B cell (primary cell): ENCODE data around the gene CALM3.

Source experiments
- EZH2 ChIP-seq: IDR thresholded peaks from 2 replicates; pipeline ENCODE4 v1.6.1; 2012; ENCODE audit warnings: borderline replicate concordance, low read depth, mild to moderate bottlenecking, moderate library complexity, low read length; ENCODE audit not compliant: insufficient read depth, poor library complexity, severe bottlenecking
- TF ChIP-seq, protein P1 (sequence below): fragments of 200-600 bp; IDR thresholded peaks from one replicate; pipeline ENCODE4 v1.8.0; 2022; ENCODE audit warnings: antibody characterized with exemption, mild to moderate bottlenecking

DNA sequence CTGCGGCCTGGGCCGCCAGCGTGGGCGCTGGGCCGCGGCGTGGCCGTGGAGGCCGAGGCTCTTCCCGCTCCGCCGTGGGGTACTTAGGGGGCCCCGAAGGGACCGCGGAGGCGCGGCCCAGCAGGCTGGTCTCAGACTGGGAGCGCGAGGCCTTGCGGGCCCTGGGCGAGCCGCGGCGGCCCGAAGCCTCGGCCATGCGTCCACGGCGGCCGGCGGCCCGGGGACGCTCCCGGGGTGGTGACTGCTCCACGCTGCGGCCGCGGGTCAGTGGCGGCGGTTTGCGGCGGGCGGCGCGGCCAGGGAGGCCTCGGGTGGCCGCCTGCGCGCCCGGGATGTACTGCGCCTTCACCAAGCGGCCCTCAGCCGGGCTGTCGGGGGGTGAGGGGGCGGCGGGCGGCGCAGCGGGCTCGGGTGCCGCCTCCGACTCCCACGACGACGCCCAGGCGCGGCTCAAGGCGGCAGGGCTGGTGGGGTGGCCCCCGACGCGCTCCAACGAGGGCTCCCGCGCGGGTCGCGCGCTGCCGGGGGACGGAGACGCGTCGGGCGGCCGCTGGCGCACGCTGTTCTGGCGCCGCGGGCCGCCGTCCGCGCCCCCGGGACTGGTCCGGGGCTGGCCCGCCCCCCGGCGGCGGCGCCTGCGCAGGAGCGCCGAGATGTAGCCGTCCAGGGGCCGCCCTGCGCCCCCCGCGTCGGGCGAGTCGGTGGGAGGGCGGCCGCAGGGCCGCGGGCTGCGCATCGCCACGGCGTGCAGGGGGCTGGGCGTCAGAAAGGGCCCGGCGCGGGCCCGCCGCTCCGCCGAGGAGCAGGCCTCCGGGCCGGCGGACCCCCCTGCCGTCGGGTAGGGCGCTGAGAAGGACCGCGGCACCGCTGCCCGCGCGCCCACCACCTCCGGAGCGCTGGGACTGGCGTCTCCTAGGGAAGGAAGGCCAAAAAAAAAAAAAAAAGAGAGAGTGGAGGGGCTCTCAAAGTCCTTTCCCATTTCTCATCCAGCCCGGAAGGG is 48.1 kb downstream of the CALM3 start:
- no peak for TF ChIP-seq EZH2
- TF ChIP-seq, protein P1, sequence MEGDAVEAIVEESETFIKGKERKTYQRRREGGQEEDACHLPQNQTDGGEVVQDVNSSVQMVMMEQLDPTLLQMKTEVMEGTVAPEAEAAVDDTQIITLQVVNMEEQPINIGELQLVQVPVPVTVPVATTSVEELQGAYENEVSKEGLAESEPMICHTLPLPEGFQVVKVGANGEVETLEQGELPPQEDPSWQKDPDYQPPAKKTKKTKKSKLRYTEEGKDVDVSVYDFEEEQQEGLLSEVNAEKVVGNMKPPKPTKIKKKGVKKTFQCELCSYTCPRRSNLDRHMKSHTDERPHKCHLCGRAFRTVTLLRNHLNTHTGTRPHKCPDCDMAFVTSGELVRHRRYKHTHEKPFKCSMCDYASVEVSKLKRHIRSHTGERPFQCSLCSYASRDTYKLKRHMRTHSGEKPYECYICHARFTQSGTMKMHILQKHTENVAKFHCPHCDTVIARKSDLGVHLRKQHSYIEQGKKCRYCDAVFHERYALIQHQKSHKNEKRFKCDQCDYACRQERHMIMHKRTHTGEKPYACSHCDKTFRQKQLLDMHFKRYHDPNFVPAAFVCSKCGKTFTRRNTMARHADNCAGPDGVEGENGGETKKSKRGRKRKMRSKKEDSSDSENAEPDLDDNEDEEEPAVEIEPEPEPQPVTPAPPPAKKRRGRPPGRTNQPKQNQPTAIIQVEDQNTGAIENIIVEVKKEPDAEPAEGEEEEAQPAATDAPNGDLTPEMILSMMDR = no peak
